HG03135 (cell line): ENCODE data around the gene ING2.
"Not testable (repeated sequence)": the region's sequence is repeated elsewhere in the genome, so short reads cannot be mapped to it uniquely, and the experiment has no call there.

Source experiments
- ATAC-seq: cut with Tn5 transposase; IDR thresholded peaks from one replicate; pipeline ENCODE4 v1.9.1; 2021; ENCODE audit warnings: mild to moderate bottlenecking, moderate library complexity; ENCODE audit not compliant: unreplicated experiment

The ING2 gene

GRCh38 chr4:183546376-183546775 lies 41.5 kb downstream of the ING2 start:
- no peak for ATAC-seq

- ATAC-seq: no peak
Observed at GRCh38 chr4:183548306-183548705, 43.4 kb downstream of the ING2 start.

GRCh38 chr4:183550345-183551093 lies 45.7 kb downstream of the ING2 start:
- no peak for ATAC-seq

GRCh38 chr4:183552274-183553146 lies 47.7 kb downstream of the ING2 start:
- ATAC-seq: no peak

GRCh38 chr4:183553147-183553478 lies 48.3 kb downstream of the ING2 start:
- ATAC-seq: not testable (repeated sequence)

GRCh38 chr4:183553601-183554345 lies 48.9 kb downstream of the ING2 start:
- ATAC-seq: no peak

GRCh38 chr4:183554346-183554686 lies 49.5 kb downstream of the ING2 start:
- no peak for ATAC-seq

GRCh38 chr4:183554878-183555585 lies 50.2 kb downstream of the ING2 start:
- ATAC-seq: no peak

GRCh38 chr4:183556947-183557346 lies 52.1 kb downstream of the ING2 start:
- no peak for ATAC-seq

GRCh38 chr4:183557611-183558010 lies 52.8 kb downstream of the ING2 start:
- ATAC-seq: no peak

- no peak for ATAC-seq
Observed at GRCh38 chr4:183558873-183559272, 54.0 kb downstream of the ING2 start.

GRCh38 chr4:183561905-183562304 lies 57.0 kb downstream of the ING2 start:
- no peak for ATAC-seq
